ENCODE measurements around the gene DPP8.

DNA sequence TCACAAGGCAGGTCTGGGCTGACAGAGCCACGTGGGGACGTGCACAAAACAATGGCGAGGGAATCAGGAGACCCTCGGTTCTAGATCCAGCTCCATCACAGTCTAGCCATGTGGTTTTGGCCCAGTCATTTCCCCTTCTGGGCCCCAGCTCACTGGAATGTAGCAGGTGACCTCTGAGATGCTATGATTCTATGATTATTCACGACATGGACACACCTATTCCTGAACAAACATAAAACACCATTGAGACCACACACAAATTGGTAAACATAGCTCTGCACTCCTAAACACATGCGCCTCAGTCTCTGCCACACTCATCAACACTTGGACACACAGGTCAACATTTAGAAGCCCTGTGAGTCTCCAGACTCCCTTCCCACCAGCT lies 103.7 kb downstream of the DPP8 start:
- no peak for TF ChIP-seq EZH2phosphoT487 (IDR thresholded peaks at IDR 0.05; ENCODE audit: low read depth)
- TF ChIP-seq, protein P1, sequence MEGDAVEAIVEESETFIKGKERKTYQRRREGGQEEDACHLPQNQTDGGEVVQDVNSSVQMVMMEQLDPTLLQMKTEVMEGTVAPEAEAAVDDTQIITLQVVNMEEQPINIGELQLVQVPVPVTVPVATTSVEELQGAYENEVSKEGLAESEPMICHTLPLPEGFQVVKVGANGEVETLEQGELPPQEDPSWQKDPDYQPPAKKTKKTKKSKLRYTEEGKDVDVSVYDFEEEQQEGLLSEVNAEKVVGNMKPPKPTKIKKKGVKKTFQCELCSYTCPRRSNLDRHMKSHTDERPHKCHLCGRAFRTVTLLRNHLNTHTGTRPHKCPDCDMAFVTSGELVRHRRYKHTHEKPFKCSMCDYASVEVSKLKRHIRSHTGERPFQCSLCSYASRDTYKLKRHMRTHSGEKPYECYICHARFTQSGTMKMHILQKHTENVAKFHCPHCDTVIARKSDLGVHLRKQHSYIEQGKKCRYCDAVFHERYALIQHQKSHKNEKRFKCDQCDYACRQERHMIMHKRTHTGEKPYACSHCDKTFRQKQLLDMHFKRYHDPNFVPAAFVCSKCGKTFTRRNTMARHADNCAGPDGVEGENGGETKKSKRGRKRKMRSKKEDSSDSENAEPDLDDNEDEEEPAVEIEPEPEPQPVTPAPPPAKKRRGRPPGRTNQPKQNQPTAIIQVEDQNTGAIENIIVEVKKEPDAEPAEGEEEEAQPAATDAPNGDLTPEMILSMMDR (IDR thresholded peaks at IDR 0.05; ENCODE audit: low read depth, low read length), result no peak
